Hypothalamus (tissue), 51 donors: Measurements from ENCODE around the gene SBNO1.

Source experiments
- DNase-seq, 51 donors: peaks; one replicate each; lab custom pipeline; 2025; lab: John Stamatoyannopoulos, UW

The SBNO1 gene

GRCh38 chr12:123278101-123278627 is 86.5 kb downstream of the SBNO1 start:
- DNase-seq = no peak

GRCh38 chr12:123273166-123273565 is 91.5 kb downstream of the SBNO1 start:
- DNase-seq = no peak

GRCh38 chr12:123271001-123271668 is 93.5 kb downstream of the SBNO1 start:
- DNase-seq = peak in 43 of 51 donors; percentile 12 to 78 (median 45)

GRCh38 chr12:123270214-123271000 is 94.2 kb downstream of the SBNO1 start:
- peak in 21 of 51 donors; percentile 13 to 63 (median 41) for DNase-seq

- DNase-seq = peak in 6 of 51 donors; percentile 40 to 84 (median 56)
Observed at GRCh38 chr12:123269896-123270213, 94.8 kb downstream of the SBNO1 start.

- DNase-seq = peak in 49 of 51 donors; percentile 49 to 99 (median 87)
Observed at GRCh38 chr12:123269395-123269892, 95.2 kb downstream of the SBNO1 start.

GRCh38 chr12:123268850-123269249 is 95.8 kb downstream of the SBNO1 start:
- DNase-seq = peak in 24 of 51 donors; percentile 29 to 84 (median 52)

- peak in 49 of 51 donors; percentile 25 to 84 (median 69) for DNase-seq
Observed at GRCh38 chr12:123267991-123268843, 96.4 kb downstream of the SBNO1 start.

GRCh38 chr12:123267335-123267920 is 97.2 kb downstream of the SBNO1 start:
- DNase-seq = peak in 1 of 51 donors; percentile 21

GRCh38 chr12:123266679-123267277 is 97.9 kb downstream of the SBNO1 start:
- DNase-seq = peak in 1 of 51 donors; percentile 23

- no peak for DNase-seq
Observed at GRCh38 chr12:123265851-123266678, 98.6 kb downstream of the SBNO1 start.

GRCh38 chr12:123264642-123265041 is 100.0 kb downstream of the SBNO1 start:
- peak in 9 of 51 donors; percentile 6 to 37 (median 14) for DNase-seq

GRCh38 chr12:123263196-123263817 is 101.3 kb downstream of the SBNO1 start:
- DNase-seq = no peak

- DNase-seq = no peak
Observed at GRCh38 chr12:123261196-123261595, 103.5 kb downstream of the SBNO1 start.

GRCh38 chr12:123260081-123260480 is 104.6 kb downstream of the SBNO1 start:
- DNase-seq = no peak

- DNase-seq = no peak
Observed at GRCh38 chr12:123258593-123258992, 106.1 kb downstream of the SBNO1 start.

- DNase-seq = no peak
Observed at GRCh38 chr12:123254853-123255446, 109.7 kb downstream of the SBNO1 start.
